Measurements from ENCODE around the gene FLACC1. TPM values are rescaled to one million over a fixed set of nuclear protein-coding genes. Genes with fewer than 3 reads are reported as not detected.
"Not testable (repeated sequence)": the region's sequence is repeated elsewhere in the genome, so short reads cannot be mapped to it uniquely, and the experiment has no call there.

FLACC1 gene
- total RNA-seq, 1 donor from 2014 or later = 1.1 TPM

GRCh38 chr2:201378496-201379397 lies 21.6 kb upstream of the FLACC1 start:
- Mint-ChIP-seq H3K9me3 (ENCODE audit: unreplicated experiment) (no peaks in the 10 kb centered on the region), H3K27me3 (ENCODE audit: unreplicated experiment) (no peaks in the 10 kb centered on the region), H3K27ac (ENCODE audit: unreplicated experiment) (no peak overlapping the region), H3K4me1 (ENCODE audit: unreplicated experiment) (no peaks in the 10 kb centered on the region), H3K36me3 (ENCODE audit: low read depth, unreplicated experiment) (peaks cover 17% of the 10 kb centered on the region), H3K4me3 (ENCODE audit: unreplicated experiment) (no peak overlapping the region)
- no peak for DNase-seq (ENCODE audit: low spot score)
- TF ChIP-seq CTCF (IDR thresholded peaks at IDR 0.05; ENCODE audit: unreplicated experiment) = no peak

GRCh38 chr2:201377218-201377617 lies 20.1 kb upstream of the FLACC1 start:
- no peaks in the 10 kb centered on the region for H3K9me3 Mint-ChIP-seq (ENCODE audit: unreplicated experiment)
- TF ChIP-seq CTCF (IDR thresholded peaks at IDR 0.05; ENCODE audit: unreplicated experiment) = no peak
- no peak overlapping the region for H3K27ac Mint-ChIP-seq (ENCODE audit: unreplicated experiment)
- DNase-seq (ENCODE audit: low spot score) = no peak
- H3K4me1 Mint-ChIP-seq (ENCODE audit: unreplicated experiment) = no peaks in the 10 kb centered on the region
- no peaks in the 10 kb centered on the region for H3K27me3 Mint-ChIP-seq (ENCODE audit: unreplicated experiment)
- peaks cover 17% of the 10 kb centered on the region for H3K36me3 Mint-ChIP-seq (ENCODE audit: low read depth, unreplicated experiment)
- no peak overlapping the region for H3K4me3 Mint-ChIP-seq (ENCODE audit: unreplicated experiment)

GRCh38 chr2:201369775-201370174 lies 12.6 kb upstream of the FLACC1 start:
- no peak for DNase-seq (ENCODE audit: low spot score)
- H3K4me1 Mint-ChIP-seq (ENCODE audit: unreplicated experiment) = no peaks in the 10 kb centered on the region
- peaks cover 23% of the 10 kb centered on the region for H3K36me3 Mint-ChIP-seq (ENCODE audit: low read depth, unreplicated experiment)
- H3K9me3 Mint-ChIP-seq (ENCODE audit: unreplicated experiment) = no peaks in the 10 kb centered on the region
- H3K27me3 Mint-ChIP-seq (ENCODE audit: unreplicated experiment) = no peaks in the 10 kb centered on the region
- no peak overlapping the region for H3K4me3 Mint-ChIP-seq (ENCODE audit: unreplicated experiment)
- TF ChIP-seq CTCF (IDR thresholded peaks at IDR 0.05; ENCODE audit: unreplicated experiment) = no peak
- no peak overlapping the region for H3K27ac Mint-ChIP-seq (ENCODE audit: unreplicated experiment)

GRCh38 chr2:201369318-201369717 lies 12.2 kb upstream of the FLACC1 start:
- peaks cover 21% of the 10 kb centered on the region for H3K36me3 Mint-ChIP-seq (ENCODE audit: low read depth, unreplicated experiment)
- H3K27ac Mint-ChIP-seq (ENCODE audit: unreplicated experiment); H3K9me3 Mint-ChIP-seq (ENCODE audit: unreplicated experiment); H3K4me3 Mint-ChIP-seq (ENCODE audit: unreplicated experiment); H3K4me1 Mint-ChIP-seq (ENCODE audit: unreplicated experiment); H3K27me3 Mint-ChIP-seq (ENCODE audit: unreplicated experiment); DNase-seq (ENCODE audit: low spot score): not testable (repeated sequence)

- Mint-ChIP-seq H3K27ac (ENCODE audit: unreplicated experiment) (no peak overlapping the region), H3K4me1 (ENCODE audit: unreplicated experiment) (no peaks in the 10 kb centered on the region), H3K36me3 (ENCODE audit: low read depth, unreplicated experiment) (peaks cover 34% of the 10 kb centered on the region), H3K27me3 (ENCODE audit: unreplicated experiment) (no peaks in the 10 kb centered on the region), H3K9me3 (ENCODE audit: unreplicated experiment) (no peaks in the 10 kb centered on the region), H3K4me3 (ENCODE audit: unreplicated experiment) (no peak overlapping the region)
- TF ChIP-seq CTCF (IDR thresholded peaks at IDR 0.05; ENCODE audit: unreplicated experiment) = no peak
- no peak for DNase-seq (ENCODE audit: low spot score)
These were observed 9.0 kb upstream of the FLACC1 start for GRCh38 chr2:201366146-201366545.
